A172 (cell line): ENCODE results near the gene DNAJC11. TPM values are rescaled to one million over a fixed set of nuclear protein-coding genes. Genes with fewer than 3 reads are reported as not detected.

ENCODE experiments used
- DNase-seq: peaks from one replicate; pipeline ENCODE4 v3.0.0-alpha.2; 2015; ENCODE audit warnings: low spot score
- total RNA-seq: library from RNA; depleted of rRNA; stranded (reverse); fragments of >200 nt; shearing (Covaris generic); gene quantifications from 2 replicates; pipeline ENCODE4 v1.2.3, GENCODE V29; 2014; rRNA removed

Gene DNAJC11
- total RNA-seq, 1 experiment from 2014 or later: 44.0 TPM

GRCh38 chr1:6585081-6585722 lies 116.4 kb downstream of the DNAJC11 start:
- DNase-seq: no peak

Other genes starting within 250 kb of the DNAJC11 start
- 5.1 and 6.2 TPM in 2 replicates for gene TNFRSF25, start 235.6 kb downstream of the DNAJC11 start, total RNA-seq
- gene PLEKHG5, start 210.1 kb downstream of the DNAJC11 start, total RNA-seq: 8.6 and 10.1 TPM in 2 replicates
- gene NOL9, start 147.3 kb downstream of the DNAJC11 start, total RNA-seq: 17.4 and 17.9 TPM in 2 replicates
- gene TAS1R1, start 146.5 kb downstream of the DNAJC11 start, total RNA-seq: not detected in 2 replicates
- 7.6 and 12.6 TPM in 2 replicates for gene ZBTB48, start 121.8 kb downstream of the DNAJC11 start, total RNA-seq
- gene KLHL21, start 98.9 kb downstream of the DNAJC11 start, total RNA-seq: 16.0 and 18.2 TPM in 2 replicates
- 6.2 and 8.4 TPM in 2 replicates for gene PHF13, start 88.1 kb downstream of the DNAJC11 start, total RNA-seq
- gene THAP3, start 76.9 kb downstream of the DNAJC11 start, total RNA-seq: 18.1 and 21.3 TPM in 2 replicates
- gene CAMTA1, start 83.6 kb upstream of the DNAJC11 start, total RNA-seq: 66.1 and 97.5 TPM in 2 replicates